M059J (cell line): ENCODE measurements around the gene TNF. TPM values are rescaled to one million over a fixed set of nuclear protein-coding genes. Genes with fewer than 3 reads are reported as not detected.

Experiments used
- total RNA-seq: library from RNA; depleted of rRNA; stranded (reverse); fragments of >200 nt; shearing (Covaris generic); gene quantifications from 2 replicates; pipeline ENCODE4 v1.2.3, GENCODE V29; 2014; rRNA removed

The TNF gene
- total RNA-seq, 1 experiment from 2014 or later, result 0.62 TPM

Other genes with a start within 250 kb of the TNF start
- gene HLA-B, start 218.4 kb upstream of the TNF start, total RNA-seq, result 5,375 and 6,541 TPM in 2 replicates
- 155 and 164 TPM in 2 replicates for gene MICA, start 172.0 kb upstream of the TNF start, total RNA-seq
- gene MICB, start 77.4 kb upstream of the TNF start, total RNA-seq, result 47.6 and 59.9 TPM in 2 replicates
- not detected in 2 replicates for gene MCCD1, start 46.6 kb upstream of the TNF start, total RNA-seq
- 351 and 506 TPM in 2 replicates for gene DDX39B, start 33.6 kb upstream of the TNF start, total RNA-seq
- gene ATP6V1G2, start 29.0 kb upstream of the TNF start, total RNA-seq, result 0.20 TPM in 1 of 2 replicates, not detected in the other
- 12.8 and 25.7 TPM in 2 replicates for gene NFKBIL1, start 28.0 kb upstream of the TNF start, total RNA-seq
- not detected in 2 replicates for gene LTA, start 3.3 kb upstream of the TNF start, total RNA-seq
- 2.1 and 4.6 TPM in 2 replicates for gene LTB, start 6.9 kb downstream of the TNF start, total RNA-seq
- gene LST1, start 10.7 kb downstream of the TNF start, total RNA-seq, result not detected in 2 replicates
- not detected in 2 replicates for gene NCR3, start 17.4 kb downstream of the TNF start, total RNA-seq
- gene AIF1, start 39.7 kb downstream of the TNF start, total RNA-seq, result not detected in 2 replicates
- 71.4 and 121 TPM in 2 replicates for gene PRRC2A, start 45.1 kb downstream of the TNF start, total RNA-seq
- 194 and 317 TPM in 2 replicates for gene BAG6, start 77.1 kb downstream of the TNF start, total RNA-seq
- gene APOM, start 80.3 kb downstream of the TNF start, total RNA-seq, result 3.7 and 6.9 TPM in 2 replicates
- gene C6orf47, start 85.2 kb downstream of the TNF start, total RNA-seq, result 29.9 and 37.5 TPM in 2 replicates
- 17.7 and 31.6 TPM in 2 replicates for gene GPANK1, start 89.4 kb downstream of the TNF start, total RNA-seq
- gene CSNK2B, start 90.5 kb downstream of the TNF start, total RNA-seq, result 645 and 1,183 TPM in 2 replicates
- gene LY6G5B, start 94.4 kb downstream of the TNF start, total RNA-seq, result 0.10 and 1.1 TPM in 2 replicates
- 2.0 and 2.5 TPM in 2 replicates for gene LY6G5C, start 105.5 kb downstream of the TNF start, total RNA-seq
- 37.0 and 51.9 TPM in 2 replicates for gene ABHD16A, start 127.8 kb downstream of the TNF start, total RNA-seq
- gene LY6G6F, start 131.3 kb downstream of the TNF start, total RNA-seq, result not detected in 2 replicates
- gene LY6G6D, start 139.8 kb downstream of the TNF start, total RNA-seq, result not detected in 2 replicates
- gene LY6G6C, start 146.2 kb downstream of the TNF start, total RNA-seq, result not detected in 2 replicates
- gene MPIG6B, start 147.8 kb downstream of the TNF start, total RNA-seq, result not detected in 2 replicates
- 75.1 and 90.7 TPM in 2 replicates for gene DDAH2, start 153.7 kb downstream of the TNF start, total RNA-seq
- 1,686 and 1,715 TPM in 2 replicates for gene CLIC1, start 161.0 kb downstream of the TNF start, total RNA-seq
- 12.8 and 19.4 TPM in 2 replicates for gene MSH5, start 164.4 kb downstream of the TNF start, total RNA-seq
- gene SAPCD1, start 187.1 kb downstream of the TNF start, total RNA-seq, result 1.7 TPM in 1 of 2 replicates, not detected in the other
- 0.94 and 1.8 TPM in 2 replicates for gene VWA7, start 201.8 kb downstream of the TNF start, total RNA-seq
- gene VARS1, start 220.2 kb downstream of the TNF start, total RNA-seq, result 33.1 and 51.2 TPM in 2 replicates
- gene LSM2, start 231.4 kb downstream of the TNF start, total RNA-seq, result 162 and 306 TPM in 2 replicates
- 0.30 and 2.5 TPM in 2 replicates for gene HSPA1L, start 239.7 kb downstream of the TNF start, total RNA-seq
- 163 and 238 TPM in 2 replicates for gene HSPA1A, start 240.0 kb downstream of the TNF start, total RNA-seq